Smooth muscle cell (in vitro differentiated cells): ENCODE data around the gene CPA5. TPM values are rescaled to one million over a fixed set of nuclear protein-coding genes. Genes with fewer than 3 reads are reported as not detected.

ENCODE experiments used
- DNase-seq: peaks from one replicate; lab custom pipeline; 2025; ENCODE audit not compliant: unreplicated experiment; lab: John Stamatoyannopoulos, UW
- H2AFZ ChIP-seq: fragments of 200-600 bp; sonication (generic); 2 replicates; pipeline ENCODE4 v1.6.0; 2016; ENCODE audit warnings: antibody characterized with exemption, low read depth, mild to moderate bottlenecking
- H3F3A ChIP-seq: fragments of 200-600 bp; sonication (generic); 2 replicates; pipeline ENCODE4 v1.6.0; 2017; ENCODE audit warnings: antibody characterized with exemption, low read depth
- H3K27ac ChIP-seq: fragments of 200-600 bp; sonication (generic); 2 replicates; pipeline ENCODE4 v1.5.1; 2016; ENCODE audit warnings: low read depth, mild to moderate bottlenecking
- H3K27me3 ChIP-seq: fragments of 200-600 bp; sonication (generic); 2 replicates; pipeline ENCODE4 v1.6.1; 2016; ENCODE audit warnings: low read depth, mild to moderate bottlenecking
- H3K36me3 ChIP-seq: fragments of 200-600 bp; sonication (generic); 2 replicates; pipeline ENCODE4 v1.5.1; 2016; ENCODE audit warnings: low read depth
- H3K4me1 ChIP-seq: fragments of 200-600 bp; sonication (generic); 2 replicates; pipeline ENCODE4 v1.5.1; 2016; ENCODE audit warnings: low read depth
- H3K4me2 ChIP-seq: fragments of 200-600 bp; sonication (generic); 2 replicates; pipeline ENCODE4 v1.6.0; 2016; ENCODE audit warnings: mild to moderate bottlenecking
- H3K4me3 ChIP-seq: fragments of 200-600 bp; sonication (generic); 2 replicates; pipeline ENCODE4 v1.5.1; 2016; ENCODE audit warnings: mild to moderate bottlenecking
- H3K79me2 ChIP-seq: fragments of 200-600 bp; sonication (generic); 2 replicates; pipeline ENCODE4 v1.6.0; 2016; ENCODE audit warnings: low read depth, mild to moderate bottlenecking
- H3K9ac ChIP-seq: fragments of 200-600 bp; sonication (generic); 2 replicates; pipeline ENCODE4 v1.6.0; 2016; ENCODE audit warnings: low read depth
- H3K9me3 ChIP-seq: fragments of 200-600 bp; sonication (generic); replicated peaks from 2 replicates; pipeline ENCODE4 v1.5.1; 2016; ENCODE audit warnings: low read depth
- H4K20me1 ChIP-seq: fragments of 200-600 bp; sonication (generic); 2 replicates; pipeline ENCODE4 v1.6.0; 2016; ENCODE audit warnings: low read depth
- CTCF ChIP-seq: fragments of 200-600 bp; sonication (generic); IDR thresholded peaks from 2 replicates; pipeline ENCODE4 v1.5.1; 2017; ENCODE audit warnings: borderline replicate concordance, mild to moderate bottlenecking, antibody characterized with exemption; ENCODE audit not compliant: insufficient read depth, poor library complexity, severe bottlenecking
- WGBS: methylation state at CpG from one replicate; pipeline ENCODE4 v1.1.7; 2016; ENCODE audit warnings: low lambda C conversion rate; 5-methylcytosine and 5-hydroxymethylcytosine counted together
- polyA plus RNA-seq: library from polyadenylated mRNA; unstranded; fragments of >200 nt; fragmentation: Nextera tagmentation; extraction: Ambion mirVana; gene quantifications from 2 replicates; pipeline ENCODE4 v1.2.1, GENCODE V29; 2016
- total RNA-seq: library from RNA; depleted of rRNA; stranded (reverse); fragments of >200 nt; gene quantifications from 2 replicates; pipeline ENCODE4 v1.2.3, GENCODE V29; 2014

Gene CPA5
- total and polyA plus RNA-seq, 2 experiments from 2014 or later, result not detected

GRCh38 chr7:130353196-130353595 is 8.6 kb downstream of the CPA5 start:
- Histone ChIP-seq H3K4me3 (no peak overlapping the region), H3K79me2 (no peaks in the 10 kb centered on the region), H3K9me3 (no peaks in the 10 kb centered on the region), H4K20me1 (no peaks in the 10 kb centered on the region), H3F3A (peaks cover 37% of the 10 kb centered on the region), H3K4me2 (no peak overlapping the region), H3K27ac (peak overlapping the region; percentile 41), H3K9ac (no peak overlapping the region), H3K27me3 (no peaks in the 10 kb centered on the region), H3K36me3 (no peaks in the 10 kb centered on the region), H2AFZ (no peak overlapping the region), H3K4me1 (peaks cover 49% of the 10 kb centered on the region)
- no peak for DNase-seq
- TF ChIP-seq CTCF, result no peak
- 84% methylated on average over 7 of the region's 7 CpGs for WGBS

- no peaks in the 10 kb centered on the region for H3K79me2 ChIP-seq
- no peaks in the 10 kb centered on the region for H3K36me3 ChIP-seq
- peak overlapping the region; percentile 67 for H3K4me2 ChIP-seq
- no peaks in the 10 kb centered on the region for H3K27me3 ChIP-seq
- H3K9me3 ChIP-seq, result peaks cover 4% of the 10 kb centered on the region
- peak overlapping the region; percentile 99 for H3K27ac ChIP-seq
- H3K4me3 ChIP-seq, result no peak overlapping the region
- H2AFZ ChIP-seq, result no peak overlapping the region
- peaks cover 28% of the 10 kb centered on the region for H3F3A ChIP-seq
- TF ChIP-seq CTCF, result no peak
- H3K9ac ChIP-seq, result peak overlapping the region; percentile 86
- DNase-seq, result peak; percentile 60
- H4K20me1 ChIP-seq, result no peaks in the 10 kb centered on the region
- 7% methylated on average over 9 of the region's 9 CpGs for WGBS
- peaks cover 34% of the 10 kb centered on the region for H3K4me1 ChIP-seq
Observed at GRCh38 chr7:130356121-130356875, 11.7 kb downstream of the CPA5 start.

- H3K4me3 ChIP-seq, result no peak overlapping the region
- no peak for DNase-seq
Observed at GRCh38 chr7:130356876-130357611, 12.4 kb downstream of the CPA5 start.

More at GRCh38 chr7:130356876-130357611, 12.4 kb downstream of the CPA5 start:
- Histone ChIP-seq H3F3A (peaks cover 21% of the 10 kb centered on the region), H3K4me1 (peaks cover 26% of the 10 kb centered on the region), H3K9ac (peak overlapping the region; percentile 86), H3K4me2 (peak overlapping the region; percentile 59), H2AFZ (no peak overlapping the region), H3K27ac (peak overlapping the region; percentile 99), H3K27me3 (no peaks in the 10 kb centered on the region), H3K9me3 (peaks cover 4% of the 10 kb centered on the region), H3K36me3 (no peaks in the 10 kb centered on the region), H3K79me2 (no peaks in the 10 kb centered on the region), H4K20me1 (no peaks in the 10 kb centered on the region)
- WGBS, result 62% methylated on average over 16 of the region's 16 CpGs
- TF ChIP-seq CTCF, result no peak
